PC-9 (cell line): ENCODE results near the gene CACNG8. TPM values are rescaled to one million over a fixed set of nuclear protein-coding genes. Genes with fewer than 3 reads are reported as not detected.

ENCODE experiments used
- BruUV-seq: library from RNA; stranded (reverse); fragments of 400-500 nt; replicated peaks from 2 replicates; lab custom pipeline; 2021; lab: Mats Ljungman, UMichigan
- CTCF ChIA-PET: fragments of 300-600 bp; sonication (Branson Sonifier 250); formaldehyde crosslinking; loops from one replicate; lab custom pipeline; 2022; ENCODE audit warnings: antibody characterized with exemption; lab: Charles Lee
- POLR2A ChIA-PET: fragments of 300-600 bp; sonication (Branson Sonifier 250); formaldehyde crosslinking; loops from one replicate; lab custom pipeline; 2022; ENCODE audit warnings: antibody characterized with exemption; ENCODE audit not compliant: unreplicated experiment; lab: Charles Lee
- DNase-seq, 2 experiments: peaks; one replicate each; pipeline versions ENCODE4 v3.0.0 to v3.0.0-alpha.2; 2015 to 2022; ENCODE audit warnings: mixed read lengths in 1 of 2
- H2AFZ ChIP-seq: fragments of 200-600 bp; sonication (generic); 2 replicates; pipeline ENCODE4 v1.8.1; 2017; ENCODE audit warnings: antibody characterized with exemption
- H3F3A ChIP-seq: fragments of 200-600 bp; sonication (generic); 2 replicates; pipeline ENCODE4 v1.8.1; 2017; ENCODE audit warnings: antibody characterized with exemption, mild to moderate bottlenecking, low read depth; ENCODE audit not compliant: insufficient read depth
- H3K27ac ChIP-seq: fragments of 200-600 bp; sonication (generic); 2 replicates; pipeline ENCODE4 v1.6.1; 2016; ENCODE audit warnings: mixed run types
- H3K27me3 ChIP-seq: fragments of 200-600 bp; sonication (generic); 2 replicates; pipeline ENCODE4 v1.6.1; 2016; ENCODE audit warnings: low read depth, mixed run types; ENCODE audit not compliant: insufficient read depth
- H3K36me3 ChIP-seq: fragments of 200-600 bp; sonication (generic); 2 replicates; pipeline ENCODE4 v1.6.1; 2016; ENCODE audit warnings: low read depth, mixed run types
- H3K4me1 ChIP-seq: fragments of 200-600 bp; sonication (generic); replicated peaks from 2 replicates; pipeline ENCODE4 v1.6.1; 2016; ENCODE audit warnings: mixed run types; ENCODE audit not compliant: insufficient read depth
- H3K4me2 ChIP-seq: fragments of 200-600 bp; sonication (generic); 2 replicates; pipeline ENCODE4 v1.6.1; 2017; ENCODE audit warnings: mixed run types
- H3K4me3 ChIP-seq: fragments of 200-600 bp; sonication (generic); 2 replicates; pipeline ENCODE4 v1.6.1; 2016; ENCODE audit warnings: mixed run types
- H3K79me2 ChIP-seq: fragments of 200-600 bp; sonication (generic); 2 replicates; pipeline ENCODE4 v1.6.1; 2017; ENCODE audit warnings: low read depth, mixed run types
- H3K9me2 ChIP-seq: fragments of 200-600 bp; sonication (generic); 2 replicates; pipeline ENCODE4 v1.8.1; 2017; ENCODE audit warnings: mild to moderate bottlenecking; ENCODE audit not compliant: insufficient read depth
- H3K9me3 ChIP-seq: fragments of 200-600 bp; sonication (generic); 2 replicates; pipeline ENCODE4 v1.8.1; 2016; ENCODE audit warnings: low read depth; ENCODE audit not compliant: insufficient read depth
- H4K20me1 ChIP-seq: fragments of 200-600 bp; sonication (generic); 2 replicates; pipeline ENCODE4 v1.8.1; 2017; ENCODE audit not compliant: insufficient read depth
- EZH2 ChIP-seq: fragments of 200-600 bp; sonication (generic); IDR thresholded peaks from 2 replicates; pipeline ENCODE4 v1.8.0; 2017; ENCODE audit warnings: antibody characterized with exemption, low read depth
- intact Hi-C: fragments of 100-400 bp; cut with micrococcal nuclease; formaldehyde crosslinking; loops from one replicate; pipeline ENCODE4 v1.10.0; 2022; ENCODE audit not compliant: unreplicated experiment
- total RNA-seq: library from RNA; stranded (reverse); gene quantifications from 2 replicates; pipeline ENCODE4 v1.2.3, GENCODE V29; 2021
- TF ChIP-seq, protein P1 (sequence below): fragments of 200-600 bp; sonication (generic); conservative IDR thresholded peaks from 2 replicates; pipeline ENCODE4 v1.6.1; 2017; ENCODE audit warnings: mixed run types, antibody characterized with exemption, mild to moderate bottlenecking, moderate library complexity

Gene CACNG8
- total RNA-seq, 1 experiment from 2014 or later, result 2.9 TPM

DNA sequence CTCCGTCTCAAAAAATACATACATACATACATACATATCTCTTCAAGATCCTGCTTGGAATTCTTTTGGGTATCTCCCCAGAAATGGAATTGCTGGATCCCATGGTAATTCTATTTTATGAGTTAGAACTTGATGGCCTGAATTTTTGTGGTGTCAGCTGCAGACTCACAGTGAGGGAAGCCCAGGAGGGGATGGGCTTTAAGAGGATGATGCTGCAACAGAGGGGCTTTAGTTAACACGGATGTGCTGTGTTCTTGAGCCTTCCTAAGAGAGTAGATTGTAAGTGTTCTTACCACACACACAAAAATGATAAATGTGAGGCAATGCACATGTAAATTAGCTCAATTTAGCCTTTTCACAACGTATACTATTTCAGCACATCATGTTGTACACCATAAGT, 60.5 kb downstream of the CACNG8 start:
- H3K27ac ChIP-seq, result no peak overlapping the region
- H3F3A ChIP-seq, result peaks cover 35% of the 10 kb centered on the region
- H3K9me2 ChIP-seq, result no peaks in the 10 kb centered on the region
- ChIA-PET POLR2A (no interaction called here), CTCF (interaction anchor here (0.7 to 2.2 kb wide), 4 partner anchors 43 to 230 kb away, joined by 3 to 8 read pairs (median 5); no protein-coding TSS in a partner anchor)
- no peak overlapping the region for H3K4me2 ChIP-seq
- H4K20me1 ChIP-seq, result no peaks in the 10 kb centered on the region
- intact Hi-C loops, result loop anchor here (5.0 kb wide), 3 partner anchors 116 to 231 kb away; partner anchors contain the start of genes CACNG7 and PRKCG
- H3K4me3 ChIP-seq, result no peak overlapping the region
- no TSS peak for BruUV-seq
- TF ChIP-seq, protein P1, sequence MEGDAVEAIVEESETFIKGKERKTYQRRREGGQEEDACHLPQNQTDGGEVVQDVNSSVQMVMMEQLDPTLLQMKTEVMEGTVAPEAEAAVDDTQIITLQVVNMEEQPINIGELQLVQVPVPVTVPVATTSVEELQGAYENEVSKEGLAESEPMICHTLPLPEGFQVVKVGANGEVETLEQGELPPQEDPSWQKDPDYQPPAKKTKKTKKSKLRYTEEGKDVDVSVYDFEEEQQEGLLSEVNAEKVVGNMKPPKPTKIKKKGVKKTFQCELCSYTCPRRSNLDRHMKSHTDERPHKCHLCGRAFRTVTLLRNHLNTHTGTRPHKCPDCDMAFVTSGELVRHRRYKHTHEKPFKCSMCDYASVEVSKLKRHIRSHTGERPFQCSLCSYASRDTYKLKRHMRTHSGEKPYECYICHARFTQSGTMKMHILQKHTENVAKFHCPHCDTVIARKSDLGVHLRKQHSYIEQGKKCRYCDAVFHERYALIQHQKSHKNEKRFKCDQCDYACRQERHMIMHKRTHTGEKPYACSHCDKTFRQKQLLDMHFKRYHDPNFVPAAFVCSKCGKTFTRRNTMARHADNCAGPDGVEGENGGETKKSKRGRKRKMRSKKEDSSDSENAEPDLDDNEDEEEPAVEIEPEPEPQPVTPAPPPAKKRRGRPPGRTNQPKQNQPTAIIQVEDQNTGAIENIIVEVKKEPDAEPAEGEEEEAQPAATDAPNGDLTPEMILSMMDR, result no peak
- no peak for DNase-seq
- H2AFZ ChIP-seq, result no peak overlapping the region
- H3K79me2 ChIP-seq, result no peaks in the 10 kb centered on the region
- H3K4me1 ChIP-seq, result peaks cover 51% of the 10 kb centered on the region
- no peaks in the 10 kb centered on the region for H3K27me3 ChIP-seq
- H3K36me3 ChIP-seq, result no peaks in the 10 kb centered on the region
- H3K9me3 ChIP-seq, result no peaks in the 10 kb centered on the region

DNA sequence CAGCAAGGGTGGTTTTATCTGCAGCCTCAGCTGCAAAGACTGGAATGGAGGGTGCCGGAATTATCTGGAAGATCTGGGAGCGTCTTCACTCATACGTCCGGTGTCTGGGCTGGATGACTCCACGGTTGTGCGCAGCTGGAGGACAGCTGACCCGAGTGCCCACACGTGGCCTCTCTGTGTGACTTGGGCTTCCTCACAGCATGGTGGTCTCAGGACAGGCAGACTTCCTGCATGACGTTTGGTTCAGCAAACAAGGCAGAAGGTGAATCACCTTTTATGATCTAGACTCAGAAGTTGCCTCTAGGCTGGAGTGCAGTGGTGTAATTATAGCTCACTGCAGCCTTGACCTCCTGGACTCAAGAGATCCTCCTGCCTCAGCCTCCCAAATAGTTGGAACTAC, 61.9 kb downstream of the CACNG8 start:
- H3K4me3 ChIP-seq, result no peak overlapping the region
- intact Hi-C loops, result loop anchor here (1.0 to 5.0 kb wide), 5 partner anchors 117 to 232 kb away; partner anchors contain the start of genes CACNG7 and PRKCG
- peaks cover 37% of the 10 kb centered on the region for H3K4me1 ChIP-seq
- TF ChIP-seq, protein P1, result no peak
- no peak for TF ChIP-seq EZH2
- H3F3A ChIP-seq, result peaks cover 20% of the 10 kb centered on the region
- no peak overlapping the region for H2AFZ ChIP-seq
- no peak overlapping the region for H3K27ac ChIP-seq
- CTCF ChIA-PET, result interaction anchor here (0.6 to 2.2 kb wide), 7 partner anchors 44 to 232 kb away, joined by 3 to 28 read pairs (median 6); no protein-coding TSS in a partner anchor
- H3K9me3 ChIP-seq, result no peaks in the 10 kb centered on the region
- BruUV-seq, result no TSS peak
- H3K36me3 ChIP-seq, result no peaks in the 10 kb centered on the region
- POLR2A ChIA-PET, result interaction anchor here (0.6 kb wide), 1 partner anchor 253 kb away, joined by 3 read pairs; no protein-coding TSS in a partner anchor
- H3K27me3 ChIP-seq, result no peaks in the 10 kb centered on the region
- H3K79me2 ChIP-seq, result no peaks in the 10 kb centered on the region
- H3K9me2 ChIP-seq, result no peaks in the 10 kb centered on the region
- H4K20me1 ChIP-seq, result no peaks in the 10 kb centered on the region
- peak in 1 of 2 experiments; percentile 52 for DNase-seq
- H3K4me2 ChIP-seq, result no peak overlapping the region

DNA sequence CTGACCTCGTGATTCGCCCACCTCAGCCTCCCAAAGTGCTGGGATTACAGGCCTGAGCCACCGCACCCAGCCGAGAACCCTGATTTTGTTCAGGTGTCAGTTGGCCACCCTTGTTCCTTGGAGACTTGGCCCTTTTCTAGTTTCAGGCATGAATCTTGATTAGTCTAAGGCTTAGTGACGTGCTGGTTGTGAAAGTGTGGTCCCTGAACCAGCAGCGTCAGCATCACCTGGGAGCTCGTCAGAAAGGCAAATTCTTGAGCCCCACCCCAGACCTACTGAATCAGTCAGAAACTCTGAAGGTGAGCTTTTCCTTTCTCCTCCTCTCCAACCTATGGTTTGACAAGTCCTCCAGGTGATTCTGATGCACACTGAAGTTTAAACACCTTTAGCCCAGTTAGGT, 63.9 kb downstream of the CACNG8 start:
- no peaks in the 10 kb centered on the region for H3K79me2 ChIP-seq
- H3K4me1 ChIP-seq, result peaks cover 40% of the 10 kb centered on the region
- intact Hi-C loops, result no loop called here
- H4K20me1 ChIP-seq, result no peaks in the 10 kb centered on the region
- no peak overlapping the region for H2AFZ ChIP-seq
- peaks cover 4% of the 10 kb centered on the region; the same call in 1 of the 2 replicates for H3F3A ChIP-seq
- H3K27ac ChIP-seq, result no peak overlapping the region
- DNase-seq, result no peak
- no peaks in the 10 kb centered on the region for H3K9me3 ChIP-seq
- ChIA-PET CTCF (interaction anchor here (0.6 to 0.7 kb wide), 3 partner anchors 15 to 159 kb away, joined by 4 to 11 read pairs (median 10); no protein-coding TSS in a partner anchor), POLR2A (no interaction called here)
- H3K4me2 ChIP-seq, result no peak overlapping the region
- H3K27me3 ChIP-seq, result no peaks in the 10 kb centered on the region
- no TSS peak for BruUV-seq
- H3K9me2 ChIP-seq, result no peaks in the 10 kb centered on the region
- no peak overlapping the region for H3K4me3 ChIP-seq
- H3K36me3 ChIP-seq, result no peaks in the 10 kb centered on the region
- TF ChIP-seq, protein P1, result no peak
- TF ChIP-seq EZH2, result no peak
